ENCODE data around the gene CROT. TPM values are rescaled to one million over a fixed set of nuclear protein-coding genes. Genes with fewer than 3 reads are reported as not detected.

The CROT gene
- total and polyA plus RNA-seq, 2 experiments from 2014 or later, result 8.9 to 14.0 TPM

DNA sequence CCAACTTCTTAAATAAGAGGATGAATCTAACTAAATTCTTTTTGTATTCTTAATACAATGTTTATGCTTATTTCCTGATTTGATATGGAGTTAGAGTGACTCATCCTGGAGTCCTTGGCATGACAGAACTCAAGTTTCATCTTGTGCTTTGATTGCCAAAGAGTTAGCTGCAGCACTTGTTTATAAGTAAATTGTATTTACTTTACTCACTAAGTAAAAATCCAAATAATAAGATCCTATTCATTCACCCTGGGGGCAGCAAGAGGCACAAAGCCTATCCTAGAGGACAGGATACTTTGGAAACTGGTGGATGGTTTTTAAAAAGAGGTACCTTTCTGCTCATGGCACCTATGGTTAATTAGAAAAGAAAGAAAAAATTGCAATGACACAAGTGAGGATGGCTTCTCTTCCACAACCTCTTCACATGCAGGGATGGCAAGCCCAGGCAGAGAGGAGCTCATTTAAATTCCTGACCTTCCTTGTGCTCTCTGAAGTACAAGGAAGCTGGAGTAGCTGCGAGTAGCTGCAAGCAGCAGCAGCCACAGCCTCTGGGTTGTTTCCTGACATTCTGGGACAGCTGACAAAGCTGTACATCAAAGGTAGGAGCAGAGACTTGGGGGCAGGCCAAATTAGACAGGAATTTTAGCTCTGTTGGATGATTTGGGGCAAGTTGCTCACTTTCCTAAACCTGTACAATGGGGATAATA is 28.5 kb upstream of the CROT start (continued):
- TF ChIP-seq, protein P1, sequence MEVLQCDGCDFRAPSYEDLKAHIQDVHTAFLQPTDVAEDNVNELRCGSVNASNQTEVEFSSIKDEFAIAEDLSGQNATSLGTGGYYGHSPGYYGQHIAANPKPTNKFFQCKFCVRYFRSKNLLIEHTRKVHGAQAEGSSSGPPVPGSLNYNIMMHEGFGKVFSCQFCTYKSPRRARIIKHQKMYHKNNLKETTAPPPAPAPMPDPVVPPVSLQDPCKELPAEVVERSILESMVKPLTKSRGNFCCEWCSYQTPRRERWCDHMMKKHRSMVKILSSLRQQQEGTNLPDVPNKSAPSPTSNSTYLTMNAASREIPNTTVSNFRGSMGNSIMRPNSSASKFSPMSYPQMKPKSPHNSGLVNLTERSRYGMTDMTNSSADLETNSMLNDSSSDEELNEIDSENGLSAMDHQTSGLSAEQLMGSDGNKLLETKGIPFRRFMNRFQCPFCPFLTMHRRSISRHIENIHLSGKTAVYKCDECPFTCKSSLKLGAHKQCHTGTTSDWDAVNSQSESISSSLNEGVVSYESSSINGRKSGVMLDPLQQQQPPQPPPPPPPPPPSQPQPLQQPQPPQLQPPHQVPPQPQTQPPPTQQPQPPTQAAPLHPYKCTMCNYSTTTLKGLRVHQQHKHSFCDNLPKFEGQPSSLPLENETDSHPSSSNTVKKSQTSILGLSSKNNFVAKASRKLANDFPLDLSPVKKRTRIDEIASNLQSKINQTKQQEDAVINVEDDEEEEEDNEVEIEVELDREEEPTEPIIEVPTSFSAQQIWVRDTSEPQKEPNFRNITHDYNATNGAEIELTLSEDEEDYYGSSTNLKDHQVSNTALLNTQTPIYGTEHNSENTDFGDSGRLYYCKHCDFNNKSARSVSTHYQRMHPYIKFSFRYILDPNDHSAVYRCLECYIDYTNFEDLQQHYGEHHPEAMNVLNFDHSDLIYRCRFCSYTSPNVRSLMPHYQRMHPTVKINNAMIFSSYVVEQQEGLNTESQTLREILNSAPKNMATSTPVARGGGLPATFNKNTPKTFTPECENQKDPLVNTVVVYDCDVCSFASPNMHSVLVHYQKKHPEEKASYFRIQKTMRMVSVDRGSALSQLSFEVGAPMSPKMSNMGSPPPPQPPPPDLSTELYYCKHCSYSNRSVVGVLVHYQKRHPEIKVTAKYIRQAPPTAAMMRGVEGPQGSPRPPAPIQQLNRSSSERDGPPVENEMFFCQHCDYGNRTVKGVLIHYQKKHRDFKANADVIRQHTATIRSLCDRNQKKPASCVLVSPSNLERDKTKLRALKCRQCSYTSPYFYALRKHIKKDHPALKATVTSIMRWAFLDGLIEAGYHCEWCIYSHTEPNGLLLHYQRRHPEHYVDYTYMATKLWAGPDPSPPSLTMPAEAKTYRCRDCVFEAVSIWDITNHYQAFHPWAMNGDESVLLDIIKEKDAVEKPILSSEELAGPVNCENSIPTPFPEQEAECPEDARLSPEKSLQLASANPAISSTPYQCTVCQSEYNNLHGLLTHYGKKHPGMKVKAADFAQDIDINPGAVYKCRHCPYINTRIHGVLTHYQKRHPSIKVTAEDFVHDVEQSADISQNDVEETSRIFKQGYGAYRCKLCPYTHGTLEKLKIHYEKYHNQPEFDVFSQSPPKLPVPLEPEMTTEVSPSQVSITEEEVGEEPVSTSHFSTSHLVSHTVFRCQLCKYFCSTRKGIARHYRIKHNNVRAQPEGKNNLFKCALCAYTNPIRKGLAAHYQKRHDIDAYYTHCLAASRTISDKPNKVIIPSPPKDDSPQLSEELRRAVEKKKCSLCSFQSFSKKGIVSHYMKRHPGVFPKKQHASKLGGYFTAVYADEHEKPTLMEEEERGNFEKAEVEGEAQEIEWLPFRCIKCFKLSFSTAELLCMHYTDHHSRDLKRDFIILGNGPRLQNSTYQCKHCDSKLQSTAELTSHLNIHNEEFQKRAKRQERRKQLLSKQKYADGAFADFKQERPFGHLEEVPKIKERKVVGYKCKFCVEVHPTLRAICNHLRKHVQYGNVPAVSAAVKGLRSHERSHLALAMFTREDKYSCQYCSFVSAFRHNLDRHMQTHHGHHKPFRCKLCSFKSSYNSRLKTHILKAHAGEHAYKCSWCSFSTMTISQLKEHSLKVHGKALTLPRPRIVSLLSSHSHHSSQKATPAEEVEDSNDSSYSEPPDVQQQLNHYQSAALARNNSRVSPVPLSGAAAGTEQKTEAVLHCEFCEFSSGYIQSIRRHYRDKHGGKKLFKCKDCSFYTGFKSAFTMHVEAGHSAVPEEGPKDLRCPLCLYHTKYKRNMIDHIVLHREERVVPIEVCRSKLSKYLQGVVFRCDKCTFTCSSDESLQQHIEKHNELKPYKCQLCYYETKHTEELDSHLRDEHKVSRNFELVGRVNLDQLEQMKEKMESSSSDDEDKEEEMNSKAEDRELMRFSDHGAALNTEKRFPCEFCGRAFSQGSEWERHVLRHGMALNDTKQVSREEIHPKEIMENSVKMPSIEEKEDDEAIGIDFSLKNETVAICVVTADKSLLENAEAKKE (CRISPR knock-in tag; IDR thresholded peaks at IDR 0.05), result no peak
- no peak for TF ChIP-seq STAT1 (IDR thresholded peaks at IDR 0.05; ENCODE audit: unreplicated experiment)
- no peak for TF ChIP-seq NANOG (IDR thresholded peaks at IDR 0.05; ENCODE audit: borderline replicate concordance)
- TF ChIP-seq CREB1 (CRISPR knock-in tag; IDR thresholded peaks at IDR 0.05; ENCODE audit: low read depth), result no peak
- TF ChIP-seq ZNF114 (CRISPR knock-in tag; IDR thresholded peaks at IDR 0.05), result no peak
- no peak for TF ChIP-seq ZNF331 (CRISPR knock-in tag; IDR thresholded peaks at IDR 0.05; ENCODE audit: low read depth)

DNA sequence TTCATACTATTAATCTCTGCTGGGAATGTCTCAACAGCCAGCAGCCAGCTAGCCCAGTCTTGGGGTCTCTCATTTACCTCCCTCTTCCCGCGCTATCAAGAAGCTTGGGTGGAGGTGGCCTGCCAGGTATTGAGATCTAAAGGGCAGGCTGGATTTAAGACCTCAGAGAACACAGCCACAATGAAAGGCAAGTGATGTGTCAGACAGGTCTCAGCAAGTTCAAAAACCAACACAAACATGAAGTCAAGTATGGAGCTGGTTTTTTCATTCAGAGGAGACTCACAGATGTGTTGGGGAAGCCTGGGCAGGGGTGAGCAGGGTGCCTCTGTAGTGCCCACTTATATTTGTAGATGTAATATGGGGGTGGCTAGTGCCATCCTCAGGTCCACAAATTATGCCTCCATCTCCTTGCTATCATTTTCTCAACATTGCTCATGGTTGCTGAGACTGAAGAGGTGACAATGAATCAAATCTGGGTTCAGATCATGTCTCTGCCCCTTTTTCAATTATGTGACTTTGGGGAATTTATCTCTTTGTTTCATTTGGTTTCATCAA is 27.7 kb upstream of the CROT start:
- H2AFZ ChIP-seq, result no peak overlapping the region
- H3K9me3 Mint-ChIP-seq, result peaks cover 27% of the 10 kb centered on the region
- no peaks in the 10 kb centered on the region for H3K36me3 ChIP-seq (ENCODE audit: insufficient read depth)
- no peak for DNase-seq (ENCODE audit: low spot score)
- H3K4me2 ChIP-seq, result no peak overlapping the region
- H4K20me1 ChIP-seq (replicated peaks; ENCODE audit: insufficient read depth), result no peaks in the 10 kb centered on the region
- H3F3A ChIP-seq (replicated peaks; ENCODE audit: low read depth), result no peaks in the 10 kb centered on the region
- H3K4me1 Mint-ChIP-seq, result no peaks in the 10 kb centered on the region; the same call in 2 of the 3 replicates
- H3K4me3 Mint-ChIP-seq, result no peak overlapping the region
- H3K9me2 ChIP-seq (ENCODE audit: insufficient read depth), result no peaks in the 10 kb centered on the region
- H3K4me3 ChIP-seq, result no peak overlapping the region
- H3K79me2 ChIP-seq (replicated peaks; ENCODE audit: insufficient read depth), result no peaks in the 10 kb centered on the region
- no peaks in the 10 kb centered on the region for H3K4me1 ChIP-seq (ENCODE audit: insufficient read depth)
- no peak overlapping the region for H3K27ac Mint-ChIP-seq
- ATAC-seq, result no peak
- peaks cover 16% of the 10 kb centered on the region; the same call in 2 of the 3 replicates for H3K36me3 Mint-ChIP-seq (ENCODE audit: low read depth)
- no peaks in the 10 kb centered on the region for H3K27me3 Mint-ChIP-seq (ENCODE audit: insufficient read depth, low read depth, poor library complexity)
- no peaks in the 10 kb centered on the region for H3K27me3 ChIP-seq (ENCODE audit: insufficient read depth)
- H3K27ac ChIP-seq (ENCODE audit: low read depth), result no peak overlapping the region
- TF ChIP-seq, protein P1 (CRISPR knock-in tag; IDR thresholded peaks at IDR 0.05), result no peak
- TF ChIP-seq, protein P2, sequence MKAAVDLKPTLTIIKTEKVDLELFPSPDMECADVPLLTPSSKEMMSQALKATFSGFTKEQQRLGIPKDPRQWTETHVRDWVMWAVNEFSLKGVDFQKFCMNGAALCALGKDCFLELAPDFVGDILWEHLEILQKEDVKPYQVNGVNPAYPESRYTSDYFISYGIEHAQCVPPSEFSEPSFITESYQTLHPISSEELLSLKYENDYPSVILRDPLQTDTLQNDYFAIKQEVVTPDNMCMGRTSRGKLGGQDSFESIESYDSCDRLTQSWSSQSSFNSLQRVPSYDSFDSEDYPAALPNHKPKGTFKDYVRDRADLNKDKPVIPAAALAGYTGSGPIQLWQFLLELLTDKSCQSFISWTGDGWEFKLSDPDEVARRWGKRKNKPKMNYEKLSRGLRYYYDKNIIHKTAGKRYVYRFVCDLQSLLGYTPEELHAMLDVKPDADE (IDR thresholded peaks at IDR 0.05), result no peak

All from GM23338 (cell line).